Fibroblast of skin of left quadriceps (primary cell): Measurements from ENCODE around the gene CAMK2N1.
A peak's percentile ranks its signal among the peaks of the same experiment; 100 is the strongest.

Source experiments
- DNase-seq, 2 experiments: peaks; one replicate each; pipeline ENCODE4 v3.0.0-alpha.2; 2013; ENCODE audit warnings: low read depth in 2 of 2

The CAMK2N1 gene

GRCh38 chr1:20478057-20478635 is 7.9 kb downstream of the CAMK2N1 start:
- no peak for DNase-seq

GRCh38 chr1:20477348-20478056 is 8.5 kb downstream of the CAMK2N1 start:
- DNase-seq, result no peak

GRCh38 chr1:20476265-20477038 is 9.6 kb downstream of the CAMK2N1 start:
- no peak for DNase-seq

GRCh38 chr1:20474996-20475395 is 11.0 kb downstream of the CAMK2N1 start:
- DNase-seq, result no peak

GRCh38 chr1:20474333-20474975 is 11.6 kb downstream of the CAMK2N1 start:
- no peak for DNase-seq

GRCh38 chr1:20473894-20474293 is 12.1 kb downstream of the CAMK2N1 start:
- DNase-seq, result no peak

- no peak for DNase-seq
Observed at GRCh38 chr1:20472860-20473711, 12.9 kb downstream of the CAMK2N1 start.

GRCh38 chr1:20472121-20472520 is 13.9 kb downstream of the CAMK2N1 start:
- DNase-seq, result no peak

GRCh38 chr1:20470194-20470593 is 15.8 kb downstream of the CAMK2N1 start:
- no peak for DNase-seq

GRCh38 chr1:20469406-20470076 is 16.5 kb downstream of the CAMK2N1 start:
- DNase-seq, result no peak

- DNase-seq, result no peak
Observed at GRCh38 chr1:20466273-20466672, 19.7 kb downstream of the CAMK2N1 start.

GRCh38 chr1:20465187-20465586 is 20.8 kb downstream of the CAMK2N1 start:
- DNase-seq, result no peak

GRCh38 chr1:20463502-20463901 is 22.5 kb downstream of the CAMK2N1 start:
- no peak for DNase-seq

GRCh38 chr1:20462397-20462796 is 23.6 kb downstream of the CAMK2N1 start:
- no peak for DNase-seq

GRCh38 chr1:20458717-20459116 is 27.3 kb downstream of the CAMK2N1 start:
- DNase-seq, result no peak

GRCh38 chr1:20454004-20454403 is 32.0 kb downstream of the CAMK2N1 start:
- DNase-seq, result no peak

- peak; percentile 83 to 84 for DNase-seq
Observed at GRCh38 chr1:20449735-20450311, 36.2 kb downstream of the CAMK2N1 start.

- DNase-seq, result no peak
Observed at GRCh38 chr1:20448671-20449071, 37.3 kb downstream of the CAMK2N1 start.

GRCh38 chr1:20447794-20448193 is 38.2 kb downstream of the CAMK2N1 start:
- DNase-seq, result no peak

GRCh38 chr1:20446796-20447195 is 39.2 kb downstream of the CAMK2N1 start:
- no peak for DNase-seq

GRCh38 chr1:20445956-20446355 is 40.1 kb downstream of the CAMK2N1 start:
- DNase-seq, result no peak
